ENCODE results near the gene AP4S1. TPM values are rescaled to one million over a fixed set of nuclear protein-coding genes. Genes with fewer than 3 reads are reported as not detected.

The AP4S1 gene
- total RNA-seq, 4 donors from 2014 or later: 7.2 to 36.1 (median 16.3) TPM

GRCh38 chr14:31024577-31025366 lies 677 bp upstream of the AP4S1 start:
- peaks cover 0 to 56% (median 9%) of the 10 kb centered on the region in 4 donors for H3K4me1 ChIP-seq
- no peaks in the 10 kb centered on the region for H3K9me3 ChIP-seq
- H3K27ac ChIP-seq: peak overlapping the region; percentile 99 to 100 (median 100)
- peak overlapping the region; percentile 66 to 99 (median 90) for H3K4me3 ChIP-seq
- DNase-seq (ENCODE audit: low spot score in 2 of 2): no peak
- peaks cover 0 to 11% (median 0%) of the 10 kb centered on the region in 3 donors for H3K36me3 ChIP-seq
- no peak for TF ChIP-seq CTCF (IDR thresholded peaks at IDR 0.05)
- no peak for TF ChIP-seq EP300 (IDR thresholded peaks at IDR 0.05)
- no peak for TF ChIP-seq POLR2A (IDR thresholded peaks at IDR 0.05)
- 4 to 5% methylated on average over 11 of the region's 11 CpGs for WGBS, 2 donors
- H3K27me3 ChIP-seq: no peaks in the 10 kb centered on the region

GRCh38 chr14:31026077-31026449 lies 614 bp downstream of the AP4S1 start, which contains the start of gene STRN3:
Gene STRN3 (minus strand): TSS chr14:31026379. CDS start chr14:31026185, 194 bp downstream.
- TF ChIP-seq EP300 (IDR thresholded peaks at IDR 0.05) (no peak), CTCF (IDR thresholded peaks at IDR 0.05) (no peak), POLR2A (IDR thresholded peaks at IDR 0.05) (no peak)
- Histone ChIP-seq H3K9me3 (no peaks in the 10 kb centered on the region), H3K4me1 (peaks cover 0 to 44% (median 9%) of the 10 kb centered on the region in 4 donors), H3K4me3 (peak within 1 kb of the TSS; percentile 66 to 99 (median 90)), H3K27me3 (no peaks in the 10 kb centered on the region), H3K27ac (peak within 1 kb of the TSS; percentile 99 to 100 (median 100)), H3K36me3 (peaks cover 0 to 2% (median 0%) of the 10 kb centered on the region in 3 donors)
- 0% methylated on average over 4 to 18 of the region's 31 CpGs for WGBS, 2 donors
- DNase-seq (ENCODE audit: low spot score in 2 of 2): no peak

- Histone ChIP-seq H3K36me3 (no peaks in the 10 kb centered on the region), H3K27me3 (no peaks in the 10 kb centered on the region), H3K27ac (peak overlapping the region; percentile 99 to 100 (median 100)), H3K9me3 (no peaks in the 10 kb centered on the region), H3K4me1 (peaks cover 0 to 39% (median 9%) of the 10 kb centered on the region in 4 donors), H3K4me3 (peak overlapping the region; percentile 66 to 99 (median 90))
- TF ChIP-seq EP300 (IDR thresholded peaks at IDR 0.05): peak; percentile 76 to 86
- TF ChIP-seq CTCF (IDR thresholded peaks at IDR 0.05): peak in 1 of 5 experiments; percentile 43
- TF ChIP-seq POLR2A (IDR thresholded peaks at IDR 0.05): peak; percentile 29 to 68
- 0 to 1% methylated on average over 35 to 47 of the region's 48 CpGs for WGBS, 2 donors
- DNase-seq (ENCODE audit: low spot score in 2 of 2): peak; percentile 91
Observed at GRCh38 chr14:31026450-31027235, 1.2 kb downstream of the AP4S1 start.

GRCh38 chr14:31027847-31028246 lies 2.4 kb downstream of the AP4S1 start:
- 95 to 99% methylated on average over 1 of the region's 1 CpG for WGBS, 2 donors
- H3K4me1 ChIP-seq: peaks cover 0 to 30% (median 9%) of the 10 kb centered on the region in 4 donors
- no peak overlapping the region for H3K27ac ChIP-seq
- TF ChIP-seq CTCF (IDR thresholded peaks at IDR 0.05): no peak
- no peak for TF ChIP-seq POLR2A (IDR thresholded peaks at IDR 0.05)
- TF ChIP-seq EP300 (IDR thresholded peaks at IDR 0.05): no peak
- H3K27me3 ChIP-seq: no peaks in the 10 kb centered on the region
- H3K4me3 ChIP-seq: peak overlapping the region in 1 of 4 donors; percentile 99
- no peaks in the 10 kb centered on the region for H3K9me3 ChIP-seq
- H3K36me3 ChIP-seq: no peaks in the 10 kb centered on the region
- DNase-seq (ENCODE audit: low spot score in 2 of 2): no peak
